Hippocampal formation (tissue), 2 donors: ENCODE data around the gene JAK3.
A peak's percentile ranks its signal among the peaks of the same experiment; 100 is the strongest.
"Not testable (repeated sequence)": the region's sequence is repeated elsewhere in the genome, so short reads cannot be mapped to it uniquely, and the experiment has no call there.

Experiments used
- DNase-seq, 2 donors: peaks; one replicate each; lab custom pipeline; 2025; lab: John Stamatoyannopoulos, UW

Gene JAK3

DNA sequence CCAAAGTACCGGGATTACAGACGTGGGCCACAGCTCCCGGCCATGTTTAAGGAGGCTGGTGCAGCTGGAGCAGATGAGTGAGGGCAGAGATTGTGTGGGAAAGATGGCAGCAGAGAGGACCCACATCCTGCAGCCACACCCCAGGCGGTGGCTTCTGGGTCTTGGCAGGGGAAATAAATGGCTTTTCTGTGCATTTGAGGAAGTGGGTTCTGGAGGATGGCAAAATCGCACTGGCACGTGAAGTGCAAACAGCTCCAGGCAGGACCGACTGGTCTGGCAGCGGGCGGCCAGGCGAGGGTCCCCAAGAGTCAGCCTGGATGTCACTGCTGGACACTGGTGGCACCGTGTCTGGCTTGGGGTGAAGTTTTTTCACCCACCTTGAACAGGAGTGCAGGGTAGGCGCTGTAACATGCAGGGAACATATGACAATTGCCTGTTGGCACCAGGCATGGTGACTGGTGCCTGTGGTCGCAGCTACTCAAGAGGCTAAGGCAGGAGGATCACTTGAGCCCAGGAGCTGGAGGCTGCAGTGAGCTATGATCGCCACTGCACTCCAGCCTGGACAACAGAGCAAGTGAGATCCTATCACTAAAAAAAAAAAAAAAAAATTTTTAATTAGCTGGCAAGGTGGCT is 44.4 kb downstream of the JAK3 start:
- DNase-seq: no peak

DNA sequence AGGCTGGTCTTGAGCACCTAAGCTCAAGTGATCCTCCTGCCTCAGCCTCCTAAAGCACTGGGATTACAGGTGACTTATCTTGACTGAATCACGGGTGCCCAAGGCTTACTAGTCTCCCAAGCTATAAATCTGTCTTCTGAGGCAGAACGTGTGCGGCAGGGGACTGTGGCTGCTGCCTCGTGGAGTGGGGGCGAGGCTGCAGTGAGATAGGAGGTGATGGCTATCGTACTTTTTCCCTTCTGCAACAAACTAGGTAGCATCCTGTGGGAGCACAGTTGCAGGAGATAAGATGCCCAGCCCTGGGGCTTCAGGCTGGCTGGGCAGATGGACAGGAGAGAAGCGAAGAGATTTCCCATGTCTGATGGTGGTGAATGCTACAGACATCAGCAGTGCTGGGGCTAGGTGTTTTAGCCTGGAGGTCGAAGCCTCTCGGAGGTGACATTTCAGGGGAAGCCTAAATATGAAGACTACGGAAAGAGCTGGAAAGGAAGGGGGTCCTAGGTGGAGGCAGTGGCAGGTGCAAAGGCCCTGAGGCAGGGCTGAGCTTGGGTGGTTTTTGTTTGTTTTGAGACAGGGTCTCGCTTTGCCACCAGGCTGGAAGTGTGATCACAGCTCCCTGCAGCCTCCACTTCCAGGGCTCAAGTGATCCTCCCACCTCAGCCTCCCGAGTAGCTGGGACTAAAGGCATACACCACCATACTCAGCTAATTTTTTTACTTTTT is 45.5 kb downstream of the JAK3 start:
- DNase-seq: no peak

DNA sequence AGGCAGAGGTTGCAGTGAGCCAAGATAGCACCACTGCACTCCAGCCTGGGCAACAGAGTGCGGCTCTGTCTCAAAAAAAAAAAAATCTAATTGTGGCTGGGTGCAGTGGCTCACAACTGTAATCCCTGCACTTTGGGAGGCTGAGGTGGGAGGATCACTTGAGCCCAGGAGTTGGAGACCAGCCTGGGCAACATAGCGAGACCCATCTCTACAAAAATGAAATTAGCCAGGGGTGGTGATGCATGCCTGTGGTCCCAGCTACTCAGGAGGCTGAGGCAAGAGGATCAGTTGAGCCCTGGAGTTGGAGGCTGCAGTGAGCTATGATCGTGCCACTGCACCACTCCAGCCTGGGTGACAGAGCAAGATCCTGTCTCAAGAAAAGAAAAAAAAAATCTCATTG is 49.2 kb downstream of the JAK3 start:
- not testable (repeated sequence) for DNase-seq

DNA sequence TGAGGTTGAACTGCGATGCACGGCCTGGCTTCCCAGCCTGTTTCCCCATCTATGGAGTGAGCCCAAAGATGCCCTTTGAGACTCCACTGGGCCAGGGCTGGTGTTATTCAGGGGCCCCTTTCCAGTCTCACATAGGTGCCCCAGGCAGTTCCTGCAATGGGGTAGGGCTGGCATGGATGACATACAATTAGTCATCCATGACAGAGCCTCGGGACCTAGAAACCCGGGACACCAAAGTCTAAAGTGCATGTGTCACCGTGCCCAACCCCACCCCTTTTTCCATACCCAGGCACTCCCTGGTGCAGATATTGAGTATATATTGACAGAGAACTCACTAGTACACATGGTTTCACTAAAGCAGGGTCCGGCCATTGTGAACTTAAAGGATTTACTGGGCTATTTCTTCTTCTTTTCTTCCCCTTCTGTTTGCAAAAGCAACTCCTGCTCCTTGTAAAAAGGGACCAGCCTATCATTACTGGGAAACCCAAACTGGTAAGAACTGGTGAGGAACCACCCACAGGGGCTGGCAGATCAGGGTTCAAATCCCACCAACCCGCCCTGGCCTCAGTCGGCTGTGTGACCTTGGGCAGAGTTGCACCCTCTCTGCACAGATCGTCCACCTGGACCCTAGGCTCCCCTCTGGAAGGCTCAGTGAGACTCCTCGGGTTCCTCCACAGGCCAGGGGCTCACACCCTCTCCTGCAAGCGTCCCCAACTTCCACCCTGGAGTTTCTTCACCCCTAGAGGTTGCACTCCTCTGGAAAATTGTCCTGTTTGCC is 50.2 kb downstream of the JAK3 start:
- DNase-seq: no peak

DNA sequence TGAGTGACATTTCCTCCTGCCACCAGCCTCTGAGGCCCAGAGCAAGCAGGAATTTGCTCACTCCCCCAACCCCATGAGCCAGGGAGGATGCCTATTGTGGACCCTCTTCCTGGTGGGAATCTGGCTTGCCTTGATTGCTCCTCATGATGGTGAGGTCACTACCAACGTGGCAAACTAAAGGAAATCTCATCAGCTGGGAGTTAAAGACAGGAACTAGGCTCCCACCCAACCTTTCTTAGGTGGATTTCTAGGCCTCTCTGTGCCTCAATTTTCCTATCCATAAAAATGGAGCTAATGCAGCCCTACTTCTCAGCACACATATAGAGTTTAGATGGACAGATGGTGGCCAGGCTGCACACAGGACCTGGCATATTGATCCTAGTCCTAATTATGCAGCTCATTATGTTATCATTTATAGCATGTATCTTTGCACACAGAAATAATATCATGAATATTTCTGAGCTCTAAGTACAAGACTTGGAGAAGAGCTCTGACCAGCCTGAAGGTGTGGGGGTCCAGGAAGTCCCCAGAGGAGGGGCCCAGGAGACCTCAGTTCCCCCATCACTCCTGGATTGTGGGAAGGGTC is 50.9 kb downstream of the JAK3 start:
- no peak for DNase-seq

DNA sequence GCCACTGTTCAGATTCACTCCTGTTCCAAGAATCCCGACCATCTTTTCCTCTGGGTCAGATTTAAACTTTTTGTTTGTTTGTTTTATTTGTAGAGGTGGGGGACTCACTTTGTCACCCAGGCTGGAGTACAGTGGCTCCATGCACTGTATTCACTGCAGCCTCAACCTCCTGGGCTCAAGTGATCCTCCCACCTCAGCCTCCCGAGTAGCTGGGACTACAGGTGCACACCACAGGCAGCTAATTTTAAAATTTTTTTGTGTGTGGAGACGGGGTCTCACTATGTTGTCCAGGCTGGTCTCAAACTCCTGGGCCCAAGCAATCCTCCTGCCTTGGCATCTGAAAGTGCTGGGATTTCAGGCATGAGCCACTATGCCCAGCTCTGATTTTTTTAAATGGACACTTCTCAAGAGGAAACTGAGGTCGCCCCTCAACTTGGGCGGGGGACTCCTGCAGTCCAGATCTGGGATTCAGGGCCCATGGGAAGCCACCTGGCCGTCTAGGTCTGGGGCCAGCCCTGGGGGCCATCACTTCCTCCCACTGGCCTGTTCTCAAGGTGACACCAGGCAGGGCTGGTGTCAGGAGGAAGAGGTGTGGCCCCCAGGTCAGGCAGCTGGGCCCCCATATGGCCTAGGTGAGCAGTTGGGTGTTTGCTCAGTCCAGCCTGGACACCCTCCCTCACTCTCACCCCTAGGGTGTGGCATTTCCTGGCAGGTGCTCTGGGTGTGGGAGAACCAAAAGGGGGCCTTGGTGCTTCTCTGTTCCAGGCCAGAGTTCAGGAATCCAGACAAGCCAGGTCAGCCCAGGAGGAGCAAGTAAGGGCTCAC is 51.6 kb downstream of the JAK3 start:
- DNase-seq: no peak

DNA sequence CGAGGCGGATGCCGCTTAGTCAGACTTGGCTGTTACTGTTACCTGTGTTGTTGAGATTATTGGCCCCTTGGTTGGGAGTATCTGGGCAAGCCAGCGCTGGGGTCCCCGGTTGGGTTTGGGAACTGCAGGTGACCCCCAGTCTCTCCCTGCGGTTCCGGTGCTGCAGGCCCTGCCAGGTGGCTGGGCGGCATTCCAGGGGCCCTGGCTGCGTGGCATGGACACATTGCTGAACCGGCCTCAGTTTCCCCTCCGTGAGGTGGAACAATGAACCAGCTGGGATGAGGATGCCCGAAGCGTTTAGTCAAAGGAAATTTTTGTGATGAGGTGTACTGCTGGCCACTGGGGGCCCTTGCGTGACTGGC is 52.3 kb downstream of the JAK3 start:
- no peak for DNase-seq

DNA sequence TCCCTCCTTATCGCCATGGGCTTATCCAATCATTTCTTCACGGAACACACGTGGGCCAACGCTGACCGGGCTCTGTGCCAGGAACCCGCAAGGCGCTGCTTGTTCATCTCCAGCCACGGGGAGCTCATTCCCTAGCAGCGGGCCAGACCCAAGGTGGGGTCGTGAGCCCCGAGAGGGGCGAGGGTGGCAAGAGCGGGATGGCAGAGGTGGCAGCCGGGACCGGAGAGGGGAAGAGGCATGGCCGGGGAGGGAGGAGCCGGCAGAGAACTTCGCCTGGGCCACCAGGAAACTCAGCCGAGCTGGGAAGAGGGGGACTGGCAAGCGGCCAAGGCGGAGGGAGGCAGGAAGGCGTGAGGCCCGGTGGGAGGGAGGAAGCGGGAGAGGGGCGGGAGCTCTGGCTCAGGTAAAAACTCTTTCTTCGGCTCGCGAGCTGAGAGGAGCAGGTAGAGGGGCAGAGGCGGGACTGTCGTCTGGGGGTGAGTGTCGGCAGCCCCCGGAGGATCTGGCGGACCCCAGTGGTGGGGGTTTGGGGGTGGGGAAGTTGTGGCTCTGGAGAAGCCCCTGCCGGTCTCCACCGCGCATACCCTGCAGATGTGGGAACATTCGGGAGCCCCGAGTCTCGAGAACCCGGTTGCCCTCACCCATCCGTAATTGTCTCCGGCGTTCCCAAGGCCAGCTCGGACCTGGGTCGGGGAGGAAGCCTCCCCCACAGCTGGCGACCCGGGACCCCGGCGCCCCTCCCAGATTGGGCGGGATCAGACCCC is 52.9 kb downstream of the JAK3 start, which contains the start of gene B3GNT3:
Gene B3GNT3 (plus strand): TSS at position 408 of the 764 bp plus-strand sequence. CDS start 12,670 bp downstream, outside the sequence.
- no peak for DNase-seq

DNA sequence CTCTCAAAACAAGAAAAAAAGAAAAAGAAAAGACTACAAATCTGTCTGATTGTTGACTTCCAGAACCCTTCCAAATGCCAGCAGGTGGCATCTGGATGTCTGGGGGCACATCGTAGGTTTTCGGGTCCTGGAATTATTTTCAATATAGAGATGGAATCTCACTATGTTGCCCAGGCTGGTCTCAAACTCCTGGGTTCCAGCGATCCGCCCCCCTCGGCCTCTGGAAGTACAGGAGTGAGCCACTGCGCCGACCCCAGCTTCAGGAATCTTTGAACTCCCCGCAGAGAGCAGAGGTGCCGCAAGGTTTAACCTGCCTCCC is 53.4 kb downstream of the JAK3 start:
- DNase-seq: no peak

DNA sequence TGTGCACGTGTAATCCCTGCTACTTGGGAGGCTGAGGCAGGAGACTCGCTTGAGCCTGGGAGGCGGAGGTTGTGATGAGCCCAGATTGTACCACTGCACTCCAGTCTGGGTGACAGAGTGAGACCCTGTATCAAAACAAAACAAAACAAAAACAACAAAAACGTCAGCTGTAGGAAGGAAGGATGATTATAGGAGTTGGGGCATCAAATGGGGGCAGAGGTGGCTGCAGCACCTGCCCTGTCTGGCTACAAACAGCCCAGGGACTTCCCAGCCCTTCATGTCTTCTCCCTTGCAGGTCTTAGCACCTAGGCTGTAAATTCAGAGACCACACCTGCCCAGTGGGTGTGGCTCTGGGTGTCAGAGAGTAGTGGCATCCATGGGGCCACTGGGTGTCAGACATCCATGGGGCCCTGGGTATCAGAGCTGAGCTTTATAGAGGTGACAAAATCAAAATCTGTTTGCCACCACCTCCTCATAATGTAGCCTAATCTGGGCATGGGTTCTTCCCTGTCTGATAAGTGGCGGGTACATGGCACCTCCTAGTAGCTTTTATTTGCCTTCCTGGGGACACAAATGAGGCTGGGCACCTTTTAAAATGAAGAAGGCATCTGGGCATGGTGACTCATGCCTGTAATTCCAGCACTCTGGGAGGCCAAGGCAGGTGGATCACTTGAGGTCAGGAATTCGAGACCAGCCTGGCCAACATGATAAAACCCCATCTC is 57.6 kb downstream of the JAK3 start:
- DNase-seq: no peak

DNA sequence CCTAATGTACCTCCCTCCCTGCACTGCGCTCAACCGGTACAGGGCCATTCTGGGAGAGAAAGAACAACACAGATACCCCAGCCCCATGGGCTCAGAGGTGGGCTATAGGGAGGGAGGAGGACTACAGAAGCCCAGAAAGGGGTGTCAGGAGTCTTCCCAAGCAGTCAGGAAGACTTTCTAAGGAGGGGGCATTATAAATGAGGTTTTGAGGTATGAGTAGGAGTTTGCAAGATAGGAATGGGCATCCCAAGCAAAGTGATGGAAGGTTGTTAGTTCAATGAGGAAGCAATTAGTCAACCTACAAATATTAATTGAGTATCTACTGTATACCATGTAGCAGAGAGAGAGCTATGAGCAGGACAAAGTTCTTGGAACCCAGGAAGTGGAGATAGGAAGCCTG is 59.1 kb downstream of the JAK3 start:
- DNase-seq: no peak

DNA sequence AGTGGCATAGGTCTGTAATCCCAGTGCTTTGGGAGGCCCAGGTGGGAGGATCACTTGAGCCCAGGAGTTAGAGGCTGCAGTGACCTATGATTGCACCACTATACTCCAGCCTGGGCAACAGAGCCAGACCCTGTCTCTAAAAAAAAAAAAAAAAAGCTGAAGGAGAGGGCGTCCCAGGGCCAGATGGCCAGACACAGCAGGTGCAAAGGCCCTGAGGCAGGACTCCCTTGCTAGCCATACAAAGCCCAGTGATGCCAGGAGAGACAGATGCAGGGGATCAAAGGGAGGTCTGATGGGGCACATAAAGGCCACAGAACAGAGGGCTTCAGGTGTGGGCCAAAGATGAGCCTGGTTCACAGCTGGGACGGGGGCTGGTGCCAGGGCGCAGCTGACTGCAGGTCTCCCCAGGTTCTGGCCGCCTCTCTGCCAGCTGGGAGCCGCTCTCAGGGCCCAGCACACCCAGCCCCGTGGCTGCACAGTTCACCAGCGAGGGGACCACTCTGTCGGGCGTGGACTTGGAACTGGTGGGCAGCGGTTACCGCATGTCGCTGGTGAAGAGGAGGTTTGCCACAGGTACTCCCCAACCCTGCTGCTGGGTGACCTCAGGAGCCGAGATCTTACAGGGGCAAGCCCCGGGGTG is 60.4 kb downstream of the JAK3 start:
- DNase-seq: no peak

DNA sequence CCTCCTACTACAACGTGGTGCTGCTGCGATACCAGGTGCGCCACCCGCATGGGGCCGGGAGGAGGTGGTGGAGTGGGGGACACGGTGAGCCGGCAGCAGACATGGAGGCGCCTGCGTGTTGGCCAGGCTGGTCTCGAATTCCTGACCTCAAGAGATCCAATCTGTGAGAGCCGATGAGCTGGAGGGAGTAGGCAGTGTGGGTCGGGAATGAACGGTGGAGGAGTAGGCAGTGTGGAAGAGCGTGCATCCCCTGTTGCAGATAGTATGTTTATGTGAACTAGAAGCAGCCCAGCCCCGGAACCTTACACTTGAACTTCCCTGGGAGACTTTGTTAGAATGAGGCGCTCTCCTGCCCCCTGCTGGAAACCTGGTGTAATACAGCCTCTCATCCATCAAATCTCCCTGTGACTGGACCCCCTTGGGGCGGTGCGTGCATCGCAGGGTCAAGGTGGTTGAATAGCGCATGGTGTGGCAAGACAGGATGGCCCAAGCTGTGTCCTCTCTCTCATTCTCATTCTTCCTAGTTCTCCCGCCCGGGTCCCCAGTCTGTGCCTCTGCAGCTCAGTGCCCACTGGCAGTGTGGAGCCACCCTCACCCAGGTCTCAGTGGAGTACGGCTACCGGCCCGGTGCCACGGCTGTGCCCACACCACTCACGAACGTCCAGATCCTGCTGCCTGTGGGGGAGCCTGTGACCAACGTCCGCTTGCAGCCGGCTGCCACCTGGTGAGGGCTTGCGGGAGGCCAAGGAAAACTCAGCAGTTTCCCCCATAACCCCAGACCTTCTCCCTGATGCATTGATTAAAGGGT is 63.4 kb downstream of the JAK3 start:
- peak; percentile 25 for DNase-seq

DNA sequence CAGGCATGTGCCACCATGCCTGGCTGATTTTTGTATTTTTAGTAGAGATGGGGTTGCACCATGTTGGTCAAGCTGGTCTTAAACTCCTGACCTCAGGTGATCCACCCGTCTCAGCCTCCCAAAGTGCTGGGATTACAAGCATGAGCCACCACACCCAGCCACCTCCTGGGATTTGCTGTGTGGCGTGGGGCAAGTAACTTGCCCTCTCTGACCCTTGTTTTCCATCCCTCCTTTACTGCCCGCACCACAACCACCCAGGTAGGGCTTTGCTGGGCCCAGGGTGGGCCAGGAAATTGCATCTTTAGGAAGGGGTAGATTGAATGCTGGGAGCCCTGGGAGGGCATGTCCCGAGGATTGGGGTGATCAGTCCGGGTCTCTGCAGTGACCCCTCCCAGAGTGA is 64.1 kb downstream of the JAK3 start:
- DNase-seq: not testable (repeated sequence)

DNA sequence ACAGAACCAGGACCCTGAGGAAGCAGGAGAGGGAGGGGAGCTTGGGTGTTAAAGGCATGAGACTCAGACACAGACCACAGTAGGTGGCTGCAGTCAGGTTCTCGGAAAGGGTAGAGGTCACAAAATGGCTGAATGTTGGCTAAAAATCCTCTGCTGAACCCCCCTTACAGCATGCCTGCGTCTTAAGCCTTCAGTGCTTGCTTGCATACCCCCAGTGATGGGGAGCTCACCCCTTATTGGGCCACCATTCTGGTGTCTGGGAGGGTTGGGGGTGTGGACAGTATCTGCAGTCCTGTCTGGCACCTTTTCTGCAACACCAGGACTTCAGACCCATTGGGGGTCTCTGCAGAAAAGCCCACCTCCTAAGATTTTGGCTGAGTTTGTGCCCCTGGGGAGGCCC is 67.0 kb downstream of the JAK3 start:
- DNase-seq: no peak

DNA sequence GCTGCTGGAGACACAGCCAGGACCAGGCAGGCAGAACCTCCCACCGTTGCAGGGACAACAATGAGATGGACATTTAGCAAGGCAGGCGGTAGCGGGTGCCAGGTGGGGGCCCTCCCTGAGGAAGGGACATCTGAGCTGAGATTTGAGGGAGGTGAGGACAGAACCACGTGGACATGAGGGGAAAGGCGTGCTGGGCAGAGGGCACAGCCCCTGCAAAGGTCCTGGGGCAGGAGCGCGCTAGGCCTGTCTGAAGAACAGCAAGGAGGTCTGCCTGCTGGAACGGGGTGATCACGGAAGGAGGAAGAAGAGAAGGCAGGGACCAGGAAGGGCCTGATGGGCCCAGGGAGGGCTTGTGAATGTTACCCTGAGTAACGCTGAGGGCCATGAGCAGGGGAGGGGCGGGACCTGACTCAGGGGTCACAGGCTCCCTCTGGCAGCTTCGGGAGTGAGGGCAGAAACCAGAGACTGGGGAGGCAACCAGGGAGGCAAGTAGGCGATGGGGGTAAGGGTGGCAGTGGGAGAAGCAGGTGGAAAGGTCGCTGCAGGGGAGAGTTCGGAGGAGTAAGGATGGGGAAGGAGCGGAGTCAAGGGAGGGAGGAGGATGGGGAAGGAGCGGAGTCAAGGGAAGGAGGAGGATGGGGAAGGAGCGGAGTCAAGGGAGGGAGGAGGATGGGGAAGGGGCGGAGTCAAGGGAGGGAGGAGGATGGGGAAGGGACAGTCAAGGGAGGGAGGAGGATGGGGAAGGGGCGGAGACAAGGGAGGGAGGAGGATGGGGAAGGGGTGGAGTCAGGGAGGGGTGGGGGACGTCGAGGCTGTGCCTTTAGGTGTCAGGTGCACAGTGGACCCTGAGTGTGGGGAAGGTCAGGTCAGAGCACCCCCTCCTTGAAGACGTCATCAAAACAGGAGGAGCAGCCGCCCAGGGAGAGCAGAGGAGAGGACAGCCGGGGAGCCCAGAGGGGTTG is 68.5 kb downstream of the JAK3 start:
- DNase-seq: peak in 1 of 2 donors; percentile 44

DNA sequence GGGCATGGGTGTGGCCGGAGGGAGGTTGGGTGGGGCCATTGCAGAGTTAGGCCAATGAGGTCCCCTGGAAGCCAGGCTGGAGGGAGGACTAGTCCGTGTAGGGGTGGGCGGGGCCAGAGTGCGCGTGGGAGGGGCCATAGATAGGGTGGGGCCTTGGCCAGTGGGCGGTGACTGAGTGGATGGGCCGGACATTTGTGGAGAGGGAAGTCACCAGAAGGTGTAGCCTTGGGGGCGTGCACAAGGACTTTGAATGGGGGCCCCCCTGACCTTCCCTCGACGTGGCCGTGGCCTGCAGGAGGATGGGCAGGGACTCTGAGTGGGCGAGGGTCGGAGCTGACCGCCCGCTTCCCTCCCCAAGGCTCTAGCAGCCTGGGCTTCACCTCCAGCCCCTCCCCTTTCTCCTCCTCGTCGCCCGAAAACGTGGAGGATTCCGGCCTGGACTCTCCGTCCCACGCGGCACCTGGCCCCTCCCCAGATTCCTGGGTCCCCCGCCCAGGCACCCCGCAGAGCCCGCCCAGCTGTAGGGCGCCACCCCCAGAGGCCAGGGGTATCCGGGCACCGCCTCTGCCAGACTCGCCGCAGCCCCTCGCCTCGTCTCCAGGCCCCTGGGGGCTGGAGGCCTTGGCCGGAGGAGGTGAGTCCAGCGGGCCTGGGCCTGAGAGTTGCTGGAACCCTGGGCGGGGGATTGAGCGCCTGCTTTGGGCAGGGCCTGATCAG is 69.4 kb downstream of the JAK3 start:
- peak in 1 of 2 donors; percentile 16 for DNase-seq
